ENCODE measurements around the gene AAK1. TPM values are rescaled to one million over a fixed set of nuclear protein-coding genes. Genes with fewer than 3 reads are reported as not detected.

AAK1 gene
- total RNA-seq, 1 experiment from 2014 or later: 35.6 TPM

DNA sequence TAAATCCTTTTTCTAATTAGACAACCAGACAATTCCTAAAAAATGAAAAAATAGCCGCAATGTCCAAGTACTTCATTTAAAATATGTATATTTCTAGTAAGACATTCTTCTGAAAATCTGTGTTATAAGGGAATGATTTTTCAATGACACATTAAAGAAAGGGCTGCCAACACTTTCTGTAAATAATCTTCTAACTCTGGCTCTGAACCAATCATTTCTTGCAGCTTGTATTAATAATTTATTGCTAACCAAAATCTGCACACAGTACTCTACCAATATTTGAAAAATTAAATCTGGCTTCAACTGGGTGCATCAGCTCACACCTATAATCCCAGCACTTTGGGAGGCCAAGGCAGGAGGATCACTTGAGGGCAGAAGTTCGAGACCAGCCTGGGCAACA, 214.6 kb downstream of the AAK1 start (continued):
- TF ChIP-seq, protein P1, sequence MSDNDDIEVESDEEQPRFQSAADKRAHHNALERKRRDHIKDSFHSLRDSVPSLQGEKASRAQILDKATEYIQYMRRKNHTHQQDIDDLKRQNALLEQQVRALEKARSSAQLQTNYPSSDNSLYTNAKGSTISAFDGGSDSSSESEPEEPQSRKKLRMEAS (CRISPR knock-in tag; IDR thresholded peaks at IDR 0.05): no peak
- TF ChIP-seq ZBTB21 (CRISPR knock-in tag; IDR thresholded peaks at IDR 0.05; ENCODE audit: borderline replicate concordance) (no peak), MXD4 (CRISPR knock-in tag; IDR thresholded peaks at IDR 0.05; ENCODE audit: borderline replicate concordance) (no peak), KAT7 (CRISPR knock-in tag; IDR thresholded peaks at IDR 0.05; ENCODE audit: borderline replicate concordance) (no peak), NFE2L1 (CRISPR knock-in tag; IDR thresholded peaks at IDR 0.05) (no peak)
- TF ChIP-seq, protein P2, sequence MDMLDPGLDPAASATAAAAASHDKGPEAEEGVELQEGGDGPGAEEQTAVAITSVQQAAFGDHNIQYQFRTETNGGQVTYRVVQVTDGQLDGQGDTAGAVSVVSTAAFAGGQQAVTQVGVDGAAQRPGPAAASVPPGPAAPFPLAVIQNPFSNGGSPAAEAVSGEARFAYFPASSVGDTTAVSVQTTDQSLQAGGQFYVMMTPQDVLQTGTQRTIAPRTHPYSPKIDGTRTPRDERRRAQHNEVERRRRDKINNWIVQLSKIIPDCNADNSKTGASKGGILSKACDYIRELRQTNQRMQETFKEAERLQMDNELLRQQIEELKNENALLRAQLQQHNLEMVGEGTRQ (CRISPR knock-in tag; IDR thresholded peaks at IDR 0.05): no peak
- TF ChIP-seq, protein P3, sequence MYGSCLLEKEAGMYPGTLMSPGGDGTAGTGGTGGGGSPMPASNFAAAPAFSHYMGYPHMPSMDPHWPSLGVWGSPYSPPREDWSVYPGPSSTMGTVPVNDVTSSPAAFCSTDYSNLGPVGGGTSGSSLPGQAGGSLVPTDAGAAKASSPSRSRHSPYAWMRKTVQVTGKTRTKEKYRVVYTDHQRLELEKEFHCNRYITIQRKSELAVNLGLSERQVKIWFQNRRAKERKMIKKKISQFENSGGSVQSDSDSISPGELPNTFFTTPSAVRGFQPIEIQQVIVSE (CRISPR knock-in tag; IDR thresholded peaks at IDR 0.05; ENCODE audit: borderline replicate concordance): no peak
- TF ChIP-seq, protein P4, sequence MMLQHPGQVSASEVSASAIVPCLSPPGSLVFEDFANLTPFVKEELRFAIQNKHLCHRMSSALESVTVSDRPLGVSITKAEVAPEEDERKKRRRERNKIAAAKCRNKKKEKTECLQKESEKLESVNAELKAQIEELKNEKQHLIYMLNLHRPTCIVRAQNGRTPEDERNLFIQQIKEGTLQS (CRISPR knock-in tag; conservative IDR thresholded peaks at IDR 0.05): no peak

DNA sequence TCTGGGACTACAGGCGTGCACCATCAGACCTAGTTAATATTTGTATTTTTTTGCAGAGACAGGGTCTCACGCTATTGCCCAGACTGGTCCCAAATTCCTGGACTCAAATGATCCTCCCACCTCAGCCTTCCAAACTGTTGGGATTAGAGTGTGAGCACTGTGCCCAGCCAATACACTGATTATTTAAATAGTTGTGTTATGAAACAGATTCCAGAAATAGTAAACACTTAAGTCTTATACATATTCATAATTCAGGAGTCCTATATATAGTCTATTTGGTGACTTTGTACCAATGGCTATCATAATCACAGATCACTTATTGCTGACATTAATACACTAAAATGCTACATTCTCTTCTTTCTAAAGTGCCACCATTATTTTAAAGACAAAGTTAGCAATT, 219.1 kb downstream of the AAK1 start:
- POLR2A ChIA-PET: no interaction called here
- no peak overlapping the region for H3K4me3 Mint-ChIP-seq
- no peaks in the 10 kb centered on the region for H3K27me3 Mint-ChIP-seq (ENCODE audit: low read depth)
- H3K4me1 Mint-ChIP-seq: no peaks in the 10 kb centered on the region
- ATAC-seq: no peak
- H3K36me3 Mint-ChIP-seq: peaks cover 18% of the 10 kb centered on the region
- TF ChIP-seq TEAD4 (CRISPR knock-in tag; IDR thresholded peaks at IDR 0.05): no peak
- H3K9me3 Mint-ChIP-seq: no peaks in the 10 kb centered on the region
- no peak for DNase-seq (ENCODE audit: low spot score)
- CTCF ChIA-PET: interaction anchor here (0.7 to 0.9 kb wide), 2 partner anchors 9 to 13 kb away, joined by 3 to 4 read pairs; partner anchors contain the start of gene NFU1
- no peak overlapping the region for H3K27ac Mint-ChIP-seq

DNA sequence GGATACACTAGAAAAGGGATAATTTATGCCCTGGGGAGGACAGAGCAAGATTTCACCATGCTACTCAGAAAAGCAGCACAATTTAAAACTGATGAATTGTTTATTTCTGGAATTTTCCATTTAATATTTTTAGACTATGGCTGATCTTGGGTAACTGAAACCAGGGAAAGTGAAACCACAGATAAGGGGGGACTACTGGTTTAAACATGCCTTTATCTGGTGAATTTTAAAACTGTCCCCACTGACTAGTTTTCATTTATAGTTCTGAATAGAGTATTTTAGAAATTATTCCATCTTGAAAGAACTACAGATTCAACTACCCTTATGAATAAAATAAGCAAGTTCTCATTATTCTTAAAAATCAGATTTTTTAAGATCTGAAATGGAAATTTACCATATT, 221.3 kb downstream of the AAK1 start:
- ChIA-PET CTCF (no interaction called here), POLR2A (no interaction called here)
- Mint-ChIP-seq H3K27me3 (ENCODE audit: low read depth) (no peaks in the 10 kb centered on the region), H3K4me1 (no peaks in the 10 kb centered on the region), H3K4me3 (no peak overlapping the region), H3K9me3 (no peaks in the 10 kb centered on the region), H3K36me3 (peaks cover 24% of the 10 kb centered on the region), H3K27ac (no peak overlapping the region)
- no peak for DNase-seq (ENCODE audit: low spot score)
- ATAC-seq: no peak
- TF ChIP-seq, protein P5, sequence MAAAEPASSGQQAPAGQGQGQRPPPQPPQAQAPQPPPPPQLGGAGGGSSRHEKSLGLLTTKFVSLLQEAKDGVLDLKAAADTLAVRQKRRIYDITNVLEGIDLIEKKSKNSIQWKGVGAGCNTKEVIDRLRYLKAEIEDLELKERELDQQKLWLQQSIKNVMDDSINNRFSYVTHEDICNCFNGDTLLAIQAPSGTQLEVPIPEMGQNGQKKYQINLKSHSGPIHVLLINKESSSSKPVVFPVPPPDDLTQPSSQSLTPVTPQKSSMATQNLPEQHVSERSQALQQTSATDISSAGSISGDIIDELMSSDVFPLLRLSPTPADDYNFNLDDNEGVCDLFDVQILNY (CRISPR knock-in tag; IDR thresholded peaks at IDR 0.05): no peak
- TF ChIP-seq SMAD3 (CRISPR knock-in tag; IDR thresholded peaks at IDR 0.05; ENCODE audit: borderline replicate concordance) (no peak), GABPB1 (CRISPR knock-in tag; IDR thresholded peaks at IDR 0.05) (no peak), TEAD1 (CRISPR knock-in tag; IDR thresholded peaks at IDR 0.05) (no peak), ZBTB21 (CRISPR knock-in tag; IDR thresholded peaks at IDR 0.05; ENCODE audit: borderline replicate concordance) (no peak), IRF2 (CRISPR knock-in tag; IDR thresholded peaks at IDR 0.05; ENCODE audit: borderline replicate concordance, low read depth) (no peak), GRHL2 (CRISPR knock-in tag; IDR thresholded peaks at IDR 0.05; ENCODE audit: insufficient replicate concordance, severe bottlenecking) (no peak), ZNF232 (CRISPR knock-in tag; IDR thresholded peaks at IDR 0.05) (no peak), TCF7 (CRISPR knock-in tag; IDR thresholded peaks at IDR 0.05; ENCODE audit: low read depth) (no peak), HMGA2 (CRISPR knock-in tag; IDR thresholded peaks at IDR 0.05) (no peak), RORB (CRISPR knock-in tag; IDR thresholded peaks at IDR 0.05) (no peak)
- TF ChIP-seq, protein P6, sequence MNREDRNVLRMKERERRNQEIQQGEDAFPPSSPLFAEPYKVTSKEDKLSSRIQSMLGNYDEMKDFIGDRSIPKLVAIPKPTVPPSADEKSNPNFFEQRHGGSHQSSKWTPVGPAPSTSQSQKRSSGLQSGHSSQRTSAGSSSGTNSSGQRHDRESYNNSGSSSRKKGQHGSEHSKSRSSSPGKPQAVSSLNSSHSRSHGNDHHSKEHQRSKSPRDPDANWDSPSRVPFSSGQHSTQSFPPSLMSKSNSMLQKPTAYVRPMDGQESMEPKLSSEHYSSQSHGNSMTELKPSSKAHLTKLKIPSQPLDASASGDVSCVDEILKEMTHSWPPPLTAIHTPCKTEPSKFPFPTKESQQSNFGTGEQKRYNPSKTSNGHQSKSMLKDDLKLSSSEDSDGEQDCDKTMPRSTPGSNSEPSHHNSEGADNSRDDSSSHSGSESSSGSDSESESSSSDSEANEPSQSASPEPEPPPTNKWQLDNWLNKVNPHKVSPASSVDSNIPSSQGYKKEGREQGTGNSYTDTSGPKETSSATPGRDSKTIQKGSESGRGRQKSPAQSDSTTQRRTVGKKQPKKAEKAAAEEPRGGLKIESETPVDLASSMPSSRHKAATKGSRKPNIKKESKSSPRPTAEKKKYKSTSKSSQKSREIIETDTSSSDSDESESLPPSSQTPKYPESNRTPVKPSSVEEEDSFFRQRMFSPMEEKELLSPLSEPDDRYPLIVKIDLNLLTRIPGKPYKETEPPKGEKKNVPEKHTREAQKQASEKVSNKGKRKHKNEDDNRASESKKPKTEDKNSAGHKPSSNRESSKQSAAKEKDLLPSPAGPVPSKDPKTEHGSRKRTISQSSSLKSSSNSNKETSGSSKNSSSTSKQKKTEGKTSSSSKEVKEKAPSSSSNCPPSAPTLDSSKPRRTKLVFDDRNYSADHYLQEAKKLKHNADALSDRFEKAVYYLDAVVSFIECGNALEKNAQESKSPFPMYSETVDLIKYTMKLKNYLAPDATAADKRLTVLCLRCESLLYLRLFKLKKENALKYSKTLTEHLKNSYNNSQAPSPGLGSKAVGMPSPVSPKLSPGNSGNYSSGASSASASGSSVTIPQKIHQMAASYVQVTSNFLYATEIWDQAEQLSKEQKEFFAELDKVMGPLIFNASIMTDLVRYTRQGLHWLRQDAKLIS (CRISPR knock-in tag; IDR thresholded peaks at IDR 0.05; ENCODE audit: borderline replicate concordance): no peak
- TF ChIP-seq, protein P7, sequence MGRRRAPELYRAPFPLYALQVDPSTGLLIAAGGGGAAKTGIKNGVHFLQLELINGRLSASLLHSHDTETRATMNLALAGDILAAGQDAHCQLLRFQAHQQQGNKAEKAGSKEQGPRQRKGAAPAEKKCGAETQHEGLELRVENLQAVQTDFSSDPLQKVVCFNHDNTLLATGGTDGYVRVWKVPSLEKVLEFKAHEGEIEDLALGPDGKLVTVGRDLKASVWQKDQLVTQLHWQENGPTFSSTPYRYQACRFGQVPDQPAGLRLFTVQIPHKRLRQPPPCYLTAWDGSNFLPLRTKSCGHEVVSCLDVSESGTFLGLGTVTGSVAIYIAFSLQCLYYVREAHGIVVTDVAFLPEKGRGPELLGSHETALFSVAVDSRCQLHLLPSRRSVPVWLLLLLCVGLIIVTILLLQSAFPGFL (CRISPR knock-in tag; IDR thresholded peaks at IDR 0.05; ENCODE audit: borderline replicate concordance): no peak
- TF ChIP-seq, protein P8, sequence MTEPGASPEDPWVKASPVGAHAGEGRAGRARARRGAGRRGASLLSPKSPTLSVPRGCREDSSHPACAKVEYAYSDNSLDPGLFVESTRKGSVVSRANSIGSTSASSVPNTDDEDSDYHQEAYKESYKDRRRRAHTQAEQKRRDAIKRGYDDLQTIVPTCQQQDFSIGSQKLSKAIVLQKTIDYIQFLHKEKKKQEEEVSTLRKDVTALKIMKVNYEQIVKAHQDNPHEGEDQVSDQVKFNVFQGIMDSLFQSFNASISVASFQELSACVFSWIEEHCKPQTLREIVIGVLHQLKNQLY (CRISPR knock-in tag; IDR thresholded peaks at IDR 0.05): no peak
- TF ChIP-seq, protein P9, sequence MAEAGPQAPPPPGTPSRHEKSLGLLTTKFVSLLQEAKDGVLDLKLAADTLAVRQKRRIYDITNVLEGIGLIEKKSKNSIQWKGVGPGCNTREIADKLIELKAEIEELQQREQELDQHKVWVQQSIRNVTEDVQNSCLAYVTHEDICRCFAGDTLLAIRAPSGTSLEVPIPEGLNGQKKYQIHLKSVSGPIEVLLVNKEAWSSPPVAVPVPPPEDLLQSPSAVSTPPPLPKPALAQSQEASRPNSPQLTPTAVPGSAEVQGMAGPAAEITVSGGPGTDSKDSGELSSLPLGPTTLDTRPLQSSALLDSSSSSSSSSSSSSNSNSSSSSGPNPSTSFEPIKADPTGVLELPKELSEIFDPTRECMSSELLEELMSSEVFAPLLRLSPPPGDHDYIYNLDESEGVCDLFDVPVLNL (CRISPR knock-in tag; IDR thresholded peaks at IDR 0.05; ENCODE audit: borderline replicate concordance, low read depth): no peak
